Stomach (tissue), 9 donors: ENCODE data around the gene SGK1. TPM values are rescaled to one million over a fixed set of nuclear protein-coding genes. Genes with fewer than 3 reads are reported as not detected.

Experiments used
- DNase-seq, 2 donors: peaks; one replicate each; pipeline versions ENCODE4 v3.0.0 to v3.0.0-alpha.2; 2013 to 2019
- H3K27ac ChIP-seq, 5 donors: fragments of 200-600 bp in 4 of 5; sonication (generic) in 4 of 5; one replicate each; pipeline ENCODE4 v1.5.1; 2013 to 2019; ENCODE audit warnings: mild to moderate bottlenecking in 1 of 5, moderate library complexity in 1 of 5
- H3K27me3 ChIP-seq, 3 donors: fragments of 200-600 bp; sonication (generic); one replicate each; pipeline ENCODE4 v1.5.1; 2017 to 2019; ENCODE audit warnings: mixed run types in 1 of 3
- H3K36me3 ChIP-seq, 4 donors: fragments of 200-600 bp; sonication (generic); 1 replicate in 3 of 4; 2 replicates in 1 of 4; pipeline ENCODE4 v1.5.1; 2016 to 2019
- H3K4me1 ChIP-seq, 4 donors: fragments of 200-600 bp; sonication (generic); one replicate each; pipeline ENCODE4 v1.5.1; 2016 to 2019
- H3K4me3 ChIP-seq, 4 donors: fragments of 200-600 bp; sonication (generic) in 3 of 4; one replicate each; pipeline ENCODE4 v1.5.1; 2016 to 2019; ENCODE audit warnings: mild to moderate bottlenecking in 1 of 4
- H3K9me3 ChIP-seq, 4 donors: fragments of 200-600 bp; sonication (generic); one replicate each; pipeline ENCODE4 v1.5.1; 2016 to 2019
- EP300 ChIP-seq: sonication (generic); formaldehyde crosslinking; IDR thresholded peaks from one replicate; pipeline ENCODE4 v1.6.1; 2017; ENCODE audit warnings: antibody characterized with exemption
- POLR2A ChIP-seq, 4 donors: fragments of 450-650 bp; IDR thresholded peaks; one replicate each; pipeline ENCODE4 v1.6.1; 2016; ENCODE audit warnings: antibody characterized with exemption in 4 of 4, control low read depth in 2 of 4, mild to moderate bottlenecking in 1 of 4, moderate library complexity in 1 of 4
- POLR2AphosphoS5 ChIP-seq, 3 donors: sonication (generic); formaldehyde crosslinking; IDR thresholded peaks; one replicate each; pipeline ENCODE4 v1.6.1; 2016; ENCODE audit warnings: antibody characterized with exemption in 3 of 3
- WGBS, 5 donors: extraction: QIAGEN DNeasy Blood & Tissue Kit in 3 of 5; methylation state at CpG; one replicate each; pipeline versions ENCODE4 v1.1.5 to v1.1.7; 2013 to 2018; 5-methylcytosine and 5-hydroxymethylcytosine counted together
- intact Hi-C: fragments of 100-400 bp; cut with DNase I; formaldehyde crosslinking; loops from one replicate; pipeline ENCODE4 v1.15.1; 2023; ENCODE audit warnings: low total_unique reads
- polyA plus RNA-seq, 3 donors: library from polyadenylated mRNA; stranded (reverse); fragments of 200-250 nt; gene quantifications; one replicate each; pipeline ENCODE4 v1.2.3, GENCODE V29; 2013
- total RNA-seq, 5 donors: library from RNA; depleted of rRNA; stranded (reverse); fragments of >200 nt; gene quantifications; one replicate each; pipeline versions ENCODE4 v1.1.0 to v1.2.3, GENCODE V29; 2014 to 2016
- TF ChIP-seq, protein P1 (sequence below), 7 experiments: fragments of 450-650 bp in 4 of 7; fragments of 200-600 bp in 3 of 7; sonication (generic) in 3 of 7; IDR thresholded peaks; one replicate each; pipeline ENCODE4 v1.5.1; 2016 to 2019; ENCODE audit warnings: antibody characterized with exemption in 7 of 7, control low read depth in 2 of 7, mild to moderate bottlenecking in 1 of 7
- donor health status: healthy with polysubstance abuse.
- donor health status: Bipolar disorder and iron deficiency.
- donor health status: healthy.

Gene SGK1
- total and polyA plus RNA-seq, 8 donors, result 72.3 to 347 (median 154) TPM

- TF ChIP-seq, protein P1, sequence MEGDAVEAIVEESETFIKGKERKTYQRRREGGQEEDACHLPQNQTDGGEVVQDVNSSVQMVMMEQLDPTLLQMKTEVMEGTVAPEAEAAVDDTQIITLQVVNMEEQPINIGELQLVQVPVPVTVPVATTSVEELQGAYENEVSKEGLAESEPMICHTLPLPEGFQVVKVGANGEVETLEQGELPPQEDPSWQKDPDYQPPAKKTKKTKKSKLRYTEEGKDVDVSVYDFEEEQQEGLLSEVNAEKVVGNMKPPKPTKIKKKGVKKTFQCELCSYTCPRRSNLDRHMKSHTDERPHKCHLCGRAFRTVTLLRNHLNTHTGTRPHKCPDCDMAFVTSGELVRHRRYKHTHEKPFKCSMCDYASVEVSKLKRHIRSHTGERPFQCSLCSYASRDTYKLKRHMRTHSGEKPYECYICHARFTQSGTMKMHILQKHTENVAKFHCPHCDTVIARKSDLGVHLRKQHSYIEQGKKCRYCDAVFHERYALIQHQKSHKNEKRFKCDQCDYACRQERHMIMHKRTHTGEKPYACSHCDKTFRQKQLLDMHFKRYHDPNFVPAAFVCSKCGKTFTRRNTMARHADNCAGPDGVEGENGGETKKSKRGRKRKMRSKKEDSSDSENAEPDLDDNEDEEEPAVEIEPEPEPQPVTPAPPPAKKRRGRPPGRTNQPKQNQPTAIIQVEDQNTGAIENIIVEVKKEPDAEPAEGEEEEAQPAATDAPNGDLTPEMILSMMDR (IDR thresholded peaks at IDR 0.05), result no peak
- peak in 1 of 3 donors; percentile 22 for TF ChIP-seq POLR2AphosphoS5 (IDR thresholded peaks at IDR 0.05)
- no peaks in the 10 kb centered on the region for H3K9me3 ChIP-seq
- no peak for DNase-seq
- H3K4me1 ChIP-seq, result peaks cover 16 to 70% (median 31%) of the 10 kb centered on the region in 4 donors
- H3K36me3 ChIP-seq, result peaks cover 37 to 60% (median 54%) of the 10 kb centered on the region in 4 donors
- no peaks in the 10 kb centered on the region for H3K27me3 ChIP-seq
- peak overlapping the region; percentile 46 to 100 (median 99) for H3K27ac ChIP-seq
- H3K4me3 ChIP-seq, result peak overlapping the region; percentile 67 to 79 (median 74)
- WGBS, 5 donors, result 57 to 72% (median 60%) methylated on average over 7 of the region's 7 CpGs
- intact Hi-C loops, result loop anchor here (5.0 kb wide), 1 partner anchor 469 kb away; no protein-coding TSS in a partner anchor
These were observed 145.1 kb downstream of the SGK1 start for GRCh38 chr6:134172706-134173365.

DNA sequence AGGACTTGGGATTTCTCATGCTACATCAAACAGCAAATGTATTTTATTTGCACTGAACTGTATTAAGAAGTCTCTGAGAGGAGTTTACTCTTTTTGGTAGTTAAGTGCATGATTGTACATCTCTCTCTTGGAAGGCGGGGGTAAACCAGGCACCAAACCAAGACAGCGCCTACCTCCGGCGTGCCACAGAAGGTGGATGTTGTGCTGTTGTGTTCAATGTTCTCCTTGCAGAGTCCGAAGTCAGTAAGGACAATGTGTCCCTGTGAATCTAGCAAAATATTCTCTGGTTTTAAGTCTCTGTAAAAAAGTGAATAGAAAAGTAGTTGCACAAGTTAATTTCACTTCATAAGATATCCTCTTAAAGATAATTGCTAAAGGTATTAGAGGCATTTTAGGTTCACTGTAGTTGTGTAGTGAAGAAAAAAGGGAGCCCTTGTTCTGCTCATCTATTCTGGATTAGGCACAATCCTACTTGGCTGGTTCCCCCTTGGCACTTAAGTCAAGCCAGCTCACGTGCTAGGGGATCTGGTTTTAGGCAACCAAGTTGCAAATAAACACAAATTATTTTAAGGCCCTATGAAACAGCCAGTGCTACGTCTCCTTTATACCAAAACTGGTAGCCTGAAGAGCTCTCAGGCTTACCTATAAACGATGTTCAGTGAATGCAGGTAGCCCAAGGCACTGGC lies 145.7 kb downstream of the SGK1 start:
- intact Hi-C loops, result loop anchor here (5.0 kb wide), 1 partner anchor 470 kb away; no protein-coding TSS in a partner anchor
- no peak for DNase-seq
- peak in 1 of 3 donors; percentile 74 for TF ChIP-seq POLR2AphosphoS5 (IDR thresholded peaks at IDR 0.05)
- TF ChIP-seq, protein P1 (IDR thresholded peaks at IDR 0.05), result no peak
- TF ChIP-seq POLR2A (IDR thresholded peaks at IDR 0.05), result no peak
- Histone ChIP-seq H3K9me3 (no peaks in the 10 kb centered on the region), H3K4me3 (peak overlapping the region; percentile 67 to 79 (median 74)), H3K36me3 (peaks cover 37 to 63% (median 58%) of the 10 kb centered on the region in 4 donors), H3K27me3 (no peaks in the 10 kb centered on the region), H3K4me1 (peaks cover 16 to 63% (median 24%) of the 10 kb centered on the region in 4 donors), H3K27ac (peak overlapping the region; percentile 41 to 100 (median 99))
- 70 to 82% (median 75%) methylated on average over 8 of the region's 8 CpGs for WGBS, 5 donors

GRCh38 chr6:134171517-134171916 lies 146.4 kb downstream of the SGK1 start:
- no peak for DNase-seq
- WGBS, 5 donors, result 78 to 89% (median 84%) methylated on average over 5 of the region's 5 CpGs
- no peaks in the 10 kb centered on the region for H3K27me3 ChIP-seq
- H3K36me3 ChIP-seq, result peaks cover 37 to 63% (median 58%) of the 10 kb centered on the region in 4 donors
- TF ChIP-seq EP300, result no peak
- peak in 2 of 3 donors; percentile 30 to 46 for TF ChIP-seq POLR2AphosphoS5 (IDR thresholded peaks at IDR 0.05)
- peak overlapping the region; percentile 42 to 100 (median 99) for H3K27ac ChIP-seq
- H3K4me3 ChIP-seq, result peak overlapping the region; percentile 67 to 79 (median 74)
- no peaks in the 10 kb centered on the region for H3K9me3 ChIP-seq
- intact Hi-C loops, result loop anchor here (5.0 kb wide), 1 partner anchor 471 kb away; no protein-coding TSS in a partner anchor
- H3K4me1 ChIP-seq, result peaks cover 13 to 59% (median 19%) of the 10 kb centered on the region in 4 donors

- peak overlapping the region; percentile 67 to 79 (median 74) for H3K4me3 ChIP-seq
- no peaks in the 10 kb centered on the region for H3K27me3 ChIP-seq
- H3K9me3 ChIP-seq, result no peaks in the 10 kb centered on the region
- peak overlapping the region; percentile 42 to 99 (median 54) for H3K27ac ChIP-seq
- H3K4me1 ChIP-seq, result peaks cover 6 to 52% (median 12%) of the 10 kb centered on the region in 4 donors
- no peak for DNase-seq
- TF ChIP-seq POLR2A (IDR thresholded peaks at IDR 0.05) (no peak), EP300 (no peak), POLR2AphosphoS5 (IDR thresholded peaks at IDR 0.05) (peak in 2 of 3 donors; percentile 12 to 16)
- TF ChIP-seq, protein P1 (IDR thresholded peaks at IDR 0.05), result no peak
- intact Hi-C loops, result loop anchor here (5.0 kb wide), 1 partner anchor 471 kb away; no protein-coding TSS in a partner anchor
- H3K36me3 ChIP-seq, result peaks cover 37 to 63% (median 58%) of the 10 kb centered on the region in 4 donors
- WGBS, 5 donors, result 71 to 77% (median 73%) methylated on average over 10 of the region's 10 CpGs
These were observed 147.1 kb downstream of the SGK1 start for GRCh38 chr6:134170844-134171243.
